Gastroesophageal sphincter (tissue), 3 donors: ENCODE results near the gene TOX2.

ENCODE experiments used
- EP300 ChIP-seq: sonication (generic); formaldehyde crosslinking; IDR thresholded peaks from one replicate; pipeline ENCODE4 v1.6.1; 2017; ENCODE audit warnings: antibody characterized with exemption, mild to moderate bottlenecking
- POLR2A ChIP-seq, 2 donors: fragments of 450-650 bp; IDR thresholded peaks; one replicate each; pipeline ENCODE4 v1.6.1; 2017; ENCODE audit warnings: antibody characterized with exemption in 2 of 2, mild to moderate bottlenecking in 2 of 2, moderate library complexity in 1 of 2
- POLR2AphosphoS5 ChIP-seq: sonication (generic); formaldehyde crosslinking; IDR thresholded peaks from one replicate; pipeline ENCODE4 v1.6.1; 2017; ENCODE audit warnings: antibody characterized with exemption
- TF ChIP-seq, protein P1 (sequence below), 4 experiments: fragments of 200-600 bp in 2 of 4; fragments of 450-650 bp in 2 of 4; sonication (generic) in 1 of 4; IDR thresholded peaks; one replicate each; pipeline ENCODE4 v1.5.1; 2017 to 2019; ENCODE audit warnings: antibody characterized with exemption in 4 of 4, mild to moderate bottlenecking in 2 of 4, moderate library complexity in 2 of 4

DNA sequence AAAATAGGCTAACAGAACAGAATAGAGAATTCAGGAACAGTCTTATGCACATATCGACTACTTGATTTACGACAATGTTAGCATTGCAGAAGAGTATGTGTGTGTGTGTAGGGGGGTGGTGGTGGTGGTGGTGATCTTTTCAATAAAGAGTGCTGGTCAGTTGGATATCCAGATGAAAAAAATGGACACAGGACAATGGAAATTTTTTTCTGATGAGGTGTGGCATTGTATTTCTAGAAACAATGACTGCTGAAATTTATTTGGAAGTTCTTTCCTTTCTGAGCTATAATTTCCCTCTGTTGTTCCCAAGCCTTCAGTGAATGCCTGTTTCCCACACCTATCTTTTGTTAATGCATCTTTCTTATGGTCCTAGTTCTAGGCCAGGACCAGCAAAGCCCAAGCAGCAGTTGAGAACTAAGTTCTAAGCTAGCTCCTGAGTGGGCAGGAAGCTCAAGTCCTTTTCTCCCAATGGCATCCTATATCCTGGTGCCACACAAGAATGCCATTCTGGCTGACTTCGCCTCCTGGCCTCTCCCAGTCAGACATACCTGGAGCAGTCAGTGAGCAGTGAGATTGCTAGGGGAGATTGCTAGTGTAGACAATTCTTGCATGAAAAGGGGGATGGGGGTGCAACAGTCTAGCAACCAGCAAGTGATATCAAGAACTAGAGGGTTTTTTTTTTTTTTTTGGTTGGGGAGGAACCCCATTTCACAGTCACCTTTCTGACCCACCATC is 1.2 kb upstream of the TOX2 start:
- TF ChIP-seq, protein P1, sequence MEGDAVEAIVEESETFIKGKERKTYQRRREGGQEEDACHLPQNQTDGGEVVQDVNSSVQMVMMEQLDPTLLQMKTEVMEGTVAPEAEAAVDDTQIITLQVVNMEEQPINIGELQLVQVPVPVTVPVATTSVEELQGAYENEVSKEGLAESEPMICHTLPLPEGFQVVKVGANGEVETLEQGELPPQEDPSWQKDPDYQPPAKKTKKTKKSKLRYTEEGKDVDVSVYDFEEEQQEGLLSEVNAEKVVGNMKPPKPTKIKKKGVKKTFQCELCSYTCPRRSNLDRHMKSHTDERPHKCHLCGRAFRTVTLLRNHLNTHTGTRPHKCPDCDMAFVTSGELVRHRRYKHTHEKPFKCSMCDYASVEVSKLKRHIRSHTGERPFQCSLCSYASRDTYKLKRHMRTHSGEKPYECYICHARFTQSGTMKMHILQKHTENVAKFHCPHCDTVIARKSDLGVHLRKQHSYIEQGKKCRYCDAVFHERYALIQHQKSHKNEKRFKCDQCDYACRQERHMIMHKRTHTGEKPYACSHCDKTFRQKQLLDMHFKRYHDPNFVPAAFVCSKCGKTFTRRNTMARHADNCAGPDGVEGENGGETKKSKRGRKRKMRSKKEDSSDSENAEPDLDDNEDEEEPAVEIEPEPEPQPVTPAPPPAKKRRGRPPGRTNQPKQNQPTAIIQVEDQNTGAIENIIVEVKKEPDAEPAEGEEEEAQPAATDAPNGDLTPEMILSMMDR (IDR thresholded peaks at IDR 0.05): no peak
- no peak for TF ChIP-seq POLR2AphosphoS5
- TF ChIP-seq EP300: no peak
- TF ChIP-seq POLR2A (IDR thresholded peaks at IDR 0.05): no peak
